AG09309 (cell line): Measurements from ENCODE around the gene EPHA7.

Source experiments
- DNase-seq: peaks from one replicate; pipeline ENCODE4 v3.0.0-alpha.2; 2010; ENCODE audit warnings: low read depth
- H3K4me3 ChIP-seq: 2 replicates; pipeline ENCODE4 v1.5.1; 2011; ENCODE audit warnings: mild to moderate bottlenecking, low read depth, low read length, moderate library complexity; ENCODE audit not compliant: control insufficient read depth
- TF ChIP-seq, protein P1 (sequence below): IDR thresholded peaks from 2 replicates; pipeline ENCODE4 v1.5.1; 2011; ENCODE audit warnings: mild to moderate bottlenecking, low read depth, low read length, inconsistent platforms; ENCODE audit not compliant: insufficient read depth, control insufficient read depth; ENCODE audit errors: missing control alignments

The EPHA7 gene

DNA sequence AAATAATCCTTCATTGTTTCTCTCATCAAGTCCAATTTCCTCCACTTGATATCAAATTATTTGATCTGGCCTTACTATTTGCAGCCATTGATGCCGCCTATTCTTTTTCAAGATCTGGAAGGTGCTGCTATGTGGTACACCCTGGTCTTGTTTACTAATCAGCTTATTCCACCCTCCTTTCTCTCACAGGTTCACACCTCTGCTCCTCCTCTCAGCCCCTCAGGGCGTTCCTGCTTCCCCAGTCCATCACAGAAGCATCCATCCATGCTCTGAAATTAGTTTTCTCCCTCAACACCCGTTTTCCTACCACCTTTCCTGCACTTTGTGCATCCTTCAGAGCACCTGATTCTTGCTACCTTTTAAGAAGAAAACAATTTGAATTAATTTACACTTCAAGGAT, 183.6 kb downstream of the EPHA7 start:
- no peak for DNase-seq
- no peak overlapping the region for H3K4me3 ChIP-seq
- TF ChIP-seq, protein P1, sequence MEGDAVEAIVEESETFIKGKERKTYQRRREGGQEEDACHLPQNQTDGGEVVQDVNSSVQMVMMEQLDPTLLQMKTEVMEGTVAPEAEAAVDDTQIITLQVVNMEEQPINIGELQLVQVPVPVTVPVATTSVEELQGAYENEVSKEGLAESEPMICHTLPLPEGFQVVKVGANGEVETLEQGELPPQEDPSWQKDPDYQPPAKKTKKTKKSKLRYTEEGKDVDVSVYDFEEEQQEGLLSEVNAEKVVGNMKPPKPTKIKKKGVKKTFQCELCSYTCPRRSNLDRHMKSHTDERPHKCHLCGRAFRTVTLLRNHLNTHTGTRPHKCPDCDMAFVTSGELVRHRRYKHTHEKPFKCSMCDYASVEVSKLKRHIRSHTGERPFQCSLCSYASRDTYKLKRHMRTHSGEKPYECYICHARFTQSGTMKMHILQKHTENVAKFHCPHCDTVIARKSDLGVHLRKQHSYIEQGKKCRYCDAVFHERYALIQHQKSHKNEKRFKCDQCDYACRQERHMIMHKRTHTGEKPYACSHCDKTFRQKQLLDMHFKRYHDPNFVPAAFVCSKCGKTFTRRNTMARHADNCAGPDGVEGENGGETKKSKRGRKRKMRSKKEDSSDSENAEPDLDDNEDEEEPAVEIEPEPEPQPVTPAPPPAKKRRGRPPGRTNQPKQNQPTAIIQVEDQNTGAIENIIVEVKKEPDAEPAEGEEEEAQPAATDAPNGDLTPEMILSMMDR, result no peak

DNA sequence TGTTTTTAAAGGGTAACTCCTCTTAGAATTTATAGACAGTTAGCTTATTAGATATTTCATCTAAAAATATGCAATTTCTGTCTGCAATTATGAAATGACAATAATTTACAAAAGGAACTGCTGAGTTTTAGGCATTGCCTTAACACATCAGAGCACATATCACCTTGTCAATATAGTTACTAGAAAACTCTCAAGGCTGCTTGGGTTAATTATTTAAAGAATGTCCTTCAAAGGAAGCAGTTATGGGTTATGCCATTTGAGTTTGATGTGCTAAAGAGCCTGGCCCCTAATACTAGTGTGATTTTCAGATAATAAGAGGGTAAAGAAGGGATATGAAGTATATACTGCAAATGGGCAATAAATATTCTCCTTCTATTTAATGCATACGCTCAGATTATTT, 192.5 kb downstream of the EPHA7 start:
- H3K4me3 ChIP-seq, result no peak overlapping the region
- DNase-seq, result no peak
- TF ChIP-seq, protein P1, result no peak

DNA sequence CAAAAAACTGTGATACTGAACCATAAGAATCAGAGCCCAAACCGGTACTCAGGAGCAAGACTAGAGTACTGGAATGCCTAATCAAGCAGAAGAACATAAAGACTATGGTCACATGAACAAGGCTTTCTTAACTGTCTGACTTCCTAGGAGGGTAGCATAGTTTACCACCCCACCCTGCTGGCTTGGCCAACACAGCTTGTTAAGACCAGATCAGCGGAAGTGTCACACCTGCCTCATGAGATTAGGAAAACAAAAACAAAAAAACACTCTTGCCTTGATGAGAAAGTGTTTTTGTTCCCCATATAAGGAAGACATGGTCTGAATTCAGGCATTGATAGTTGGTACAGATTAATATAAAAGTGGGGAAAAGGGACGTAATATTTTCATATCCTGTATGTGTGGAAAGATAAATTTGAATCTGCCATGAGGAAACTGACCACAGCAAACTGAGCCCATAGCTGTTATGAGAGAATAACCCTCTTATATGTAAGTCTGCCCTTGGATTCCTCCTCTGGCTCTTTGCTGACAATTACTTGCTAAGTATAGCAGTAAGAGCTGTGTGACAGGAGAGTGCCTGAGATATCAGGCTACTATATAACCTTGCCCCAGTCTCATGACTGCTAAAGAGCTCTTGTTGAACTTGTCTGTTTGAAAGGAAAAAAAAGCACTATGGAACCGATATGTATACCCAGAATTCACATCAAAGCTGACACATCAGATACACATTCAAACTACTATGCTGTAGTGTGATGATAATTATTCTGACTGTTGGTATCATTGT, 197.1 kb downstream of the EPHA7 start:
- DNase-seq, result no peak
- TF ChIP-seq, protein P1, result no peak
- H3K4me3 ChIP-seq, result no peak overlapping the region

DNA sequence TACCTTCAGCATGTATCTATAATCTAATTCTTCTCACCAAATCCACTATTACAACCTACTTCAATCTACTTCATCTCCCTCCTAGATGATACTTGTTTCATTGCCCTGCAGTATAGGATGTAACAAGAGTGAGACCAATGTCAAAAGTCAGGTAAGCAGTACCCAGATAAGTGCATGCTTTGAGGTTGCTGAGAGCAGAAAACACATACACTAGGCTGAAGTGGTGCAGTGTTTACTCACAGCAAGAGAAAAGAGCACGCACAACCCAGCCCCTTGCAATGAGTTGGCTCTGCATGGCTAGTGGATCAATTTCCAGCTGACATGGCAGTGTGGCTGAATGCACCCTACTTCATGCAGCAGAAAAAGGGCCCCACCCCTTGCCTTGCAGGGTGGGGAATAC, 199.9 kb downstream of the EPHA7 start:
- no peak for DNase-seq
- H3K4me3 ChIP-seq, result no peak overlapping the region
- TF ChIP-seq, protein P1, result no peak

DNA sequence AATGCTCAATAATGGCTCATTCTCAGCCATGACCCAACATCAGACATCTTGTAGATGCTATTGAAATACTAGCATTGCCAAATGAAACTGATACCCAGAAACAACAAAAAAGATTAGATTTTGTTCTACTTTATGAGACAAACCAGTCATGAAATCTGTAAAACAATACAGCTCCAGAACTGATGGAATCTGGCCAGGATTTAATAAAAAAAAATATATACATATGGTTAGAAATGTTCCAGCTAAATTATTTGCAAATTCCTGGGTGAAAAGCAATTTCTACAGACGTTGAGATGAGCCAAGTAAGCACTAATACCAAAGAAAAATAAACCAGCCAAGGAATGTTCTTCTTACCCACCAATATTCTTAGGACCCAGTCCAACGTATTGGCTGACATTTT, 201.3 kb downstream of the EPHA7 start:
- DNase-seq, result no peak
- H3K4me3 ChIP-seq, result no peak overlapping the region
- TF ChIP-seq, protein P1, result no peak

DNA sequence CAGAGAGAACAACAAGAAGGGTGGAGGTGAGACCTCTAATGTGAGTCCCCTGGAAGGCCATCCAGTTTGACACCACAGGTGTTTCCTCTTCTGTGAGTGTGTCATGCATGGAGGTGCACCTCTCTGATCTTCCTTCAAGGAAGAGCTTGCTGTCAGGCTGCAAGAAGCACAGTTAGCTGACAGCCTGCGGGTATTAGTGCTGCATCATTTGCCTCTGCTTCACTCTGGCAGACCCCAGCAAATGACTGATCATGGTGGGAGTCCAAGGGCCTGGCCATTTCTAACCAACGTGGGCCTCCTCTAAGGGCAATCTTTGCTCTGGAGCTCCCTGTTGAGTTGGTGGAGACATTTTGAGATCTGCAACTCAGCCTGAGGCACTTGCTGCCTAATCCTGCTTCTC, 206.3 kb downstream of the EPHA7 start:
- no peak overlapping the region for H3K4me3 ChIP-seq
- DNase-seq, result no peak
- TF ChIP-seq, protein P1, result no peak
